ENCODE results near the gene SERGEF. TPM values are rescaled to one million over a fixed set of nuclear protein-coding genes. Genes with fewer than 3 reads are reported as not detected.
"Not testable (repeated sequence)": the region's sequence is repeated elsewhere in the genome, so short reads cannot be mapped to it uniquely, and the experiment has no call there.

SERGEF gene
- total and polyA plus RNA-seq, 2 of the 4 experiments (the other 2 are of a cell fraction), result 12.2 to 18.1 TPM

DNA sequence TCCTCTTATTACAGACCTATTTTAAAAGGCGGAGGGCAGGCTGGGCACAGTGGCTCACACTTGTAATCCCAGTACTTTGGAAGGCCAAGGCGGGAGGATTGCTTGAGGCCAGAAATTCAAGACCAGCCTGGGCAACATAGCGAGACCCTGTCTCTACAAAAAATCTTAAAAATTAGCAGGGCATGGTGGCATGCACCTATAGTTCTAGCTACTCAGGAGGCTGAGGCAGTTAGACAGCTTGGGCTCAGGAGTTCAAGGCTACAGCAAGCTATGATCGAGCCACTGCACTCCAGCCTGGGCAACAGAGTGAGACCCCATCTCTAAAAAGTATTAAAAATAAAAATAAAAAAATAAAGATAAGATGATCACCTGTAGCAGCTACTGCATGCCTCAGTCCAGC lies 12.7 kb downstream of the SERGEF start:
- H2AK5ac ChIP-seq (ENCODE audit: low read depth, low read length); H4K91ac ChIP-seq (ENCODE audit: insufficient read depth, low read depth, low read length); DNase-seq; H3K9me1 ChIP-seq (ENCODE audit: insufficient read depth, low read length); intact Hi-C loops (cut with micrococcal nuclease); H3K9ac ChIP-seq (ENCODE audit: low read depth, low read length); H2BK5ac ChIP-seq (ENCODE audit: low read depth, low read length, poor library complexity, severe bottlenecking); dilution Hi-C loops (cut with HindIII; ENCODE audit: low sequenced_read_pairs, unreplicated experiment); in situ Hi-C loops (cut with MboI; ENCODE audit: low sequenced_read_pairs); H3K27ac ChIP-seq (ENCODE audit: insufficient read depth, low read length); BruUV-seq (replicated peaks); CTCF ChIA-PET; H3K4ac ChIP-seq (ENCODE audit: low read depth, low read length); H2AFZ ChIP-seq (replicated peaks; ENCODE audit: low read length, poor library complexity); H3K23ac ChIP-seq (ENCODE audit: low read depth, low read length); H2BK15ac ChIP-seq (ENCODE audit: low read depth, low read length); H3K4me2 ChIP-seq (ENCODE audit: low read depth, low read length); H3K4me3 ChIP-seq (ENCODE audit: insufficient read depth, low read depth, low read length); H3K79me1 ChIP-seq (ENCODE audit: low read depth in 1 of 2, low read length in 2 of 2); H4K8ac ChIP-seq (ENCODE audit: low read depth in 2 of 2, low read length in 2 of 2); H2BK20ac ChIP-seq (ENCODE audit: low read depth, low read length); H2BK120ac ChIP-seq (ENCODE audit: low read depth, low read length); H3K14ac ChIP-seq (replicated peaks; ENCODE audit: low read depth, low read length); H2AK9ac ChIP-seq (replicated peaks; ENCODE audit: low read depth, low read length, poor library complexity); POLR2A ChIA-PET (ENCODE audit: unreplicated experiment); H3K56ac ChIP-seq (ENCODE audit: extremely low read depth, insufficient read depth, low read length); H3K18ac ChIP-seq (ENCODE audit: low read depth, low read length); ATAC-seq (ENCODE audit: low read depth); H4K20me1 ChIP-seq (ENCODE audit: insufficient read depth, low read length); H3K27me3 ChIP-seq (ENCODE audit: control insufficient read depth, insufficient read depth, low read length); H3K9me3 ChIP-seq (ENCODE audit: control insufficient read depth, insufficient read depth, low read length); H3K4me1 ChIP-seq (ENCODE audit: control insufficient read depth, insufficient read depth, low read length); H4K5ac ChIP-seq (ENCODE audit: low read depth, low read length): not testable (repeated sequence)
- 80% methylated on average over 1 of the region's 4 CpGs; no CpG with 5 or more reads in 1 of the 2 experiments for WGBS, 2 experiments (ENCODE audit: extremely low coverage in 2 of 2, insufficient read length in 1 of 2)
- H3K36me3 ChIP-seq (ENCODE audit: control insufficient read depth, insufficient read depth, low read length), result peaks cover 10% of the 10 kb centered on the region

Data from IMR-90 (cell line).